Hepatocyte (in vitro differentiated cells): ENCODE results near the gene LHX6.

Source experiments
- CTCF ChIP-seq: fragments of 200-600 bp; sonication (generic); IDR thresholded peaks from 2 replicates; pipeline ENCODE4 v1.5.1; 2016; ENCODE audit warnings: antibody characterized with exemption, mild to moderate bottlenecking; ENCODE audit not compliant: poor library complexity
- EZH2phosphoT487 ChIP-seq: fragments of 200-600 bp; sonication (generic); IDR thresholded peaks from one replicate; pipeline ENCODE4 v1.6.1; 2018; ENCODE audit warnings: antibody characterized with exemption, mild to moderate bottlenecking, low read depth, moderate library complexity; ENCODE audit not compliant: unreplicated experiment, severe bottlenecking

- TF ChIP-seq CTCF = no peak
- TF ChIP-seq EZH2phosphoT487 = no peak
These were observed 27.1 kb downstream of the LHX6 start for GRCh38 chr9:122201641-122202040.
